ENCODE measurements around the gene PXN. TPM values are rescaled to one million over a fixed set of nuclear protein-coding genes. Genes with fewer than 3 reads are reported as not detected.
"Not testable (repeated sequence)": the region's sequence is repeated elsewhere in the genome, so short reads cannot be mapped to it uniquely, and the experiment has no call there.

Gene PXN
- polyA plus RNA-seq, 2 of the 4 experiments (the other 2 are of a cell fraction): 40.1 to 97.0 TPM

DNA sequence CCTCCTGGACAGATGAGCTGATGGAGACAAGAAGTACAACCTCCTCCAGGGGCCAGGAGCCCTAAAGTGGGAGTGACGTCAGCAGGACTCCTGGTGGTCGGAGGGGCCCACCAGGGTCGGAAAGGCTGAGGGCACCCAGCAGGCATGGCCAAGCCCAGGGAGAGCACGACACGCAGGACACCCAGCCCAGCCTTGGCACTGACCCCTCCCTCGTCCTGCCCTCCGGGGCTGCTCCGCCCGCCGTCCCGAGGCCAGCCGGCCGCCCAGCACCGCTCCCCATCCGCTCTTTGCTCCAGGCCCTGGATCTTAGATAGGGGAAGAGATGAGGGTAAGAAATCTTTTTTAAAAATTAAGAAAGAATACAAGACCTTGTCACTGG lies 50.2 kb downstream of the PXN start (continued):
- TF ChIP-seq FOSL2 (IDR thresholded peaks at IDR 0.05): no peak
- TF ChIP-seq FOSL2 (CRISPR knock-in tag; IDR thresholded peaks at IDR 0.05): no peak
- no peak for TF ChIP-seq ESRRA (IDR thresholded peaks at IDR 0.05; ENCODE audit: borderline replicate concordance, low read length)
- TF ChIP-seq ZNF302 (CRISPR knock-in tag; IDR thresholded peaks at IDR 0.05): no peak

DNA sequence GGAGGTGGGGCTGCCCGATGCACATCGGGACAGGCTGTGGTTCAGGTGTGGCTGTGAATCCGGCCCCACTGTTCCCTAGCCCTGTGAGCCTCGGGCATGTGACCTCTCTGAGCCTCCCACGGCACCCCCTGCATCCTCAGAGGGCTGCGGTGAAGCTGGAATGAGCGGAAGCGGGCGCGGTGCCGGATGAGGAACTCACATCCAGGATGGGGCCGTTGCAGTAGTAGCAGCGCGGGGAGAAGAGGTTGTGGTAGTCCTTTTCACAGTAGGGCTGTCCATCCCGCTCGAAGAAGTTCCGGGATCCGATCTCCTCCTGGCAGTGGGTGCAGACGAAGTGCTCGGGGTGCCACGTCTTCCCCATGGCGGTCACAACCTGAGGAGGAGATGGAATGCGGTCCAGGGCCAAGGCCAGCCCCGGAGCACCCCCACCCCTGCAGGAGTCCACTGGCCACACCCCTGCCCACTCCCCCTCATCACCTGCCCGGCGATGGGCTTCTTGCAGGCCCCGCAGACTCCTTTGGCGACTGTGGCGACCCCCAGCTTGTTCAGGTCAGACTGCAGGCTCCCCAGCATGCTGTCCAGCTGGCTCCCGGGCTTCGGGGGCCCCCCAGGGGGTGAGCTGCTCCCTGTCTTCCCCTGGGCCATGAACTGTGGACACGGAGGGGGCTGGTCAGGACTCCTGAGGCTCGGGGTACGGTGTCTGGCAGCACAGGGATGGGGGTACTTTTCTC lies 50.7 kb downstream of the PXN start:
- FAIRE-seq (no peak), ATAC-seq (no peak), DNase-seq (ENCODE audit: low read depth in 1 of 2, low spot score in 1 of 2) (no peak)
- no peak overlapping the region for H3K27ac ChIP-seq
- ChIA-PET POLR2A (interaction anchor here (0.6 to 1.0 kb wide), 2 partner anchors 14 kb away, joined by 3 to 4 read pairs; partner anchors contain the start of gene RPLP0), CTCF (interaction anchor here (0.7 to 1.2 kb wide), 2 partner anchors 14 kb away, joined by 3 to 5 read pairs; partner anchors contain the start of gene RPLP0)
- TF ChIP-seq, protein P1, sequence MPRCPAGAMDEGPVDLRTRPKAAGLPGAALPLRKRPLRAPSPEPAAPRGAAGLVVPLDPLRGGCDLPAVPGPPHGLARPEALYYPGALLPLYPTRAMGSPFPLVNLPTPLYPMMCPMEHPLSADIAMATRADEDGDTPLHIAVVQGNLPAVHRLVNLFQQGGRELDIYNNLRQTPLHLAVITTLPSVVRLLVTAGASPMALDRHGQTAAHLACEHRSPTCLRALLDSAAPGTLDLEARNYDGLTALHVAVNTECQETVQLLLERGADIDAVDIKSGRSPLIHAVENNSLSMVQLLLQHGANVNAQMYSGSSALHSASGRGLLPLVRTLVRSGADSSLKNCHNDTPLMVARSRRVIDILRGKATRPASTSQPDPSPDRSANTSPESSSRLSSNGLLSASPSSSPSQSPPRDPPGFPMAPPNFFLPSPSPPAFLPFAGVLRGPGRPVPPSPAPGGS (IDR thresholded peaks at IDR 0.05): no peak
- TF ChIP-seq CHD2 (IDR thresholded peaks at IDR 0.05; ENCODE audit: low read length, partially characterized antibody): no peak
- TF ChIP-seq HOXB5 (CRISPR knock-in tag; IDR thresholded peaks at IDR 0.05): no peak
- no peak for TF ChIP-seq HEYL (CRISPR knock-in tag; IDR thresholded peaks at IDR 0.05)
- TF ChIP-seq JUNB (IDR thresholded peaks at IDR 0.05): no peak
- TF ChIP-seq MYC (IDR thresholded peaks at IDR 0.05; ENCODE audit: borderline replicate concordance, low read length): no peak
- TF ChIP-seq EHMT2 (IDR thresholded peaks at IDR 0.05; ENCODE audit: low read depth): no peak
- no peak for TF ChIP-seq ZSCAN20 (CRISPR knock-in tag; IDR thresholded peaks at IDR 0.05)
- no peak for TF ChIP-seq SREBF2 (IDR thresholded peaks at IDR 0.05)
- H3K4me2 ChIP-seq: no peak overlapping the region
- no peaks in the 10 kb centered on the region for H3K4me1 ChIP-seq
- no peaks in the 10 kb centered on the region for H3K9me3 ChIP-seq
- WGBS (ENCODE audit: missing lambda C conversion rate): 93% methylated on average over 31 of the region's 34 CpGs
- no peak overlapping the region for H3K4me3 ChIP-seq

DNA sequence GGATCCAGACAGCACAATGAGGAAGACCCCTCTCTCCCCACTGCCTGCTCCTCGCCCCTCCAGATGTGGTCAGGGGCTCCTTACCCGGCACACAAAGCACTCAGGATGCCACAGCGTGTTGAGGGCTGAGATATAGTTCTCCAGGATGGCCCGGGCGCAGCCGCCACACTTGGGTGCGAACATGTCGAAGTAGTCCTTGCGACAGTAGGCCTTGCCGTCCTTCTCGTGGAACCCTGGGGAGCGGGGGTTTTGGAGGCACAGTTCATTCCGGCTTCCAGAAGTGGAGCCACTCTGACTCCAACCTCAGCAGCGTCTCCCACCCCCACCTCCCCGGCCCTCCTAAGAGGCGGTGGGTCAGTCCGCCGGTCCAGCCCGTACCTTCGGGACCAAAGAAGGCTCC lies 51.8 kb downstream of the PXN start:
- ATAC-seq (no peak), FAIRE-seq (no peak), DNase-seq (ENCODE audit: low read depth in 1 of 2, low spot score in 1 of 2) (no peak)
- no peak overlapping the region for H3K27ac ChIP-seq
- ChIA-PET POLR2A (interaction anchor here (0.6 to 1.9 kb wide), 2 partner anchors 13 kb away, joined by 3 to 8 read pairs; partner anchors contain the start of gene RPLP0), CTCF (interaction anchor here (0.7 kb wide), 2 partner anchors 12 to 14 kb away, joined by 3 read pairs; partner anchors contain the start of gene RPLP0)
- TF ChIP-seq EHF (CRISPR knock-in tag; IDR thresholded peaks at IDR 0.05) (no peak), POLR2A (IDR thresholded peaks at IDR 0.05; ENCODE audit: low read length) (no peak), RNF2 (IDR thresholded peaks at IDR 0.05; ENCODE audit: borderline replicate concordance, low read depth) (no peak), CBX2 (IDR thresholded peaks at IDR 0.05; ENCODE audit: borderline replicate concordance, low read depth) (no peak), MYC (IDR thresholded peaks at IDR 0.05; ENCODE audit: borderline replicate concordance, low read length) (no peak), RAD21 (conservative IDR thresholded peaks at IDR 0.05 in 1 of 2, IDR thresholded peaks at IDR 0.05 in 1 of 2) (no peak), ESRRA (IDR thresholded peaks at IDR 0.05; ENCODE audit: borderline replicate concordance, low read length) (no peak), HOXB13 (CRISPR knock-in tag; IDR thresholded peaks at IDR 0.05; ENCODE audit: low read depth) (no peak), CBX8 (IDR thresholded peaks at IDR 0.05) (no peak), BHLHE40 (IDR thresholded peaks at IDR 0.05; ENCODE audit: low read depth, low read length) (no peak), ZFP36 (IDR thresholded peaks at IDR 0.05; ENCODE audit: borderline replicate concordance, partially characterized antibody) (no peak), HDAC2 (IDR thresholded peaks at IDR 0.05) (no peak)
- TF ChIP-seq, protein P2, sequence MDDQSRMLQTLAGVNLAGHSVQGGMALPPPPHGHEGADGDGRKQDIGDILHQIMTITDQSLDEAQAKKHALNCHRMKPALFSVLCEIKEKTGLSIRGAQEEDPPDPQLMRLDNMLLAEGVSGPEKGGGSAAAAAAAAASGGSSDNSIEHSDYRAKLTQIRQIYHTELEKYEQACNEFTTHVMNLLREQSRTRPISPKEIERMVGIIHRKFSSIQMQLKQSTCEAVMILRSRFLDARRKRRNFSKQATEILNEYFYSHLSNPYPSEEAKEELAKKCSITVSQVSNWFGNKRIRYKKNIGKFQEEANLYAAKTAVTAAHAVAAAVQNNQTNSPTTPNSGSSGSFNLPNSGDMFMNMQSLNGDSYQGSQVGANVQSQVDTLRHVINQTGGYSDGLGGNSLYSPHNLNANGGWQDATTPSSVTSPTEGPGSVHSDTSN (IDR thresholded peaks at IDR 0.05): no peak
- TF ChIP-seq, protein P3, sequence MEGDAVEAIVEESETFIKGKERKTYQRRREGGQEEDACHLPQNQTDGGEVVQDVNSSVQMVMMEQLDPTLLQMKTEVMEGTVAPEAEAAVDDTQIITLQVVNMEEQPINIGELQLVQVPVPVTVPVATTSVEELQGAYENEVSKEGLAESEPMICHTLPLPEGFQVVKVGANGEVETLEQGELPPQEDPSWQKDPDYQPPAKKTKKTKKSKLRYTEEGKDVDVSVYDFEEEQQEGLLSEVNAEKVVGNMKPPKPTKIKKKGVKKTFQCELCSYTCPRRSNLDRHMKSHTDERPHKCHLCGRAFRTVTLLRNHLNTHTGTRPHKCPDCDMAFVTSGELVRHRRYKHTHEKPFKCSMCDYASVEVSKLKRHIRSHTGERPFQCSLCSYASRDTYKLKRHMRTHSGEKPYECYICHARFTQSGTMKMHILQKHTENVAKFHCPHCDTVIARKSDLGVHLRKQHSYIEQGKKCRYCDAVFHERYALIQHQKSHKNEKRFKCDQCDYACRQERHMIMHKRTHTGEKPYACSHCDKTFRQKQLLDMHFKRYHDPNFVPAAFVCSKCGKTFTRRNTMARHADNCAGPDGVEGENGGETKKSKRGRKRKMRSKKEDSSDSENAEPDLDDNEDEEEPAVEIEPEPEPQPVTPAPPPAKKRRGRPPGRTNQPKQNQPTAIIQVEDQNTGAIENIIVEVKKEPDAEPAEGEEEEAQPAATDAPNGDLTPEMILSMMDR (IDR thresholded peaks at IDR 0.05): no peak
- TF ChIP-seq, protein P1 (IDR thresholded peaks at IDR 0.05): no peak
- WGBS (ENCODE audit: missing lambda C conversion rate): 97% methylated on average over 13 of the region's 20 CpGs
- no peaks in the 10 kb centered on the region for H3K9me3 ChIP-seq
- H3K4me2 ChIP-seq: no peak overlapping the region
- no peaks in the 10 kb centered on the region for H3K4me1 ChIP-seq
- H3K4me3 ChIP-seq: no peak overlapping the region

DNA sequence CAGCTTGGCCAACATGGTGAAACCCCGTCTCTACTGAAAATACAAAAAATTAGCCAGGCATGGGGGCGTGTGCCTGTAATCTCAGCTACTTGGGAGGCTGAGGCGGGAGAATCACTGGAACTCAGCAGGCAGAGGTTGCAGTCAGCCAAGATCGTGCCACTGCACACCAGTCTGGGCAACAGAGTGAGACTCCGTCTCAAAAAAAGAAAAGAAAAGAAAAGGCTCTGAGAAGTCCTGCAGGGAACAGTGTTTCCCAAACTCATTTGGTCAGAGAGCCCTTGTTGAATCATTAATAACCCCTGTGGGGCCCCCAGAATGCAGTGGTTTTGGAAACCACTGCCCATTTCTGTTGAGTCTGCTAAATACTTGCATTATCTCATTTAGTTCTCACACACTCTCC lies 52.3 kb downstream of the PXN start:
- not testable (repeated sequence) for H3K4me3 ChIP-seq; H3K4me1 ChIP-seq; H3K27ac ChIP-seq; DNase-seq (ENCODE audit: low read depth in 1 of 2, low spot score in 1 of 2); H3K4me2 ChIP-seq; ATAC-seq; H3K9me3 ChIP-seq; FAIRE-seq
- CTCF ChIA-PET: interaction anchor here (0.9 to 18.1 kb wide), 4 partner anchors 9 to 53 kb away, joined by 3 to 308 read pairs (median 6); no protein-coding TSS in a partner anchor
- POLR2A ChIA-PET: interaction anchor here (1.9 kb wide), 1 partner anchor 12 kb away, joined by 8 read pairs; the partner anchor contains the start of gene RPLP0
- WGBS (ENCODE audit: missing lambda C conversion rate): 92% methylated on average over 5 of the region's 5 CpGs

Data from A549 (cell line).